Endothelial cell (in vitro differentiated cells): Measurements from ENCODE around the gene COL5A1. TPM values are rescaled to one million over a fixed set of nuclear protein-coding genes. Genes with fewer than 3 reads are reported as not detected.

Experiments
- DNase-seq: peaks from one replicate; pipeline ENCODE4 v3.0.0; 2021; ENCODE audit warnings: low spot score
- H3K27ac Mint-ChIP-seq: one replicate; pipeline ENCODE4 v1.8.0; 2021; ENCODE audit warnings: mixed read lengths, inconsistent platforms; ENCODE audit not compliant: unreplicated experiment
- H3K27me3 Mint-ChIP-seq: one replicate; pipeline ENCODE4 v1.8.0; 2021; ENCODE audit warnings: mild to moderate bottlenecking, moderate library complexity, mixed read lengths, inconsistent platforms; ENCODE audit not compliant: unreplicated experiment
- H3K36me3 Mint-ChIP-seq: one replicate; pipeline ENCODE4 v1.8.0; 2021; ENCODE audit warnings: mild to moderate bottlenecking, low read depth, mixed read lengths, inconsistent platforms; ENCODE audit not compliant: unreplicated experiment
- H3K4me1 Mint-ChIP-seq: one replicate; pipeline ENCODE4 v1.8.0; 2021; ENCODE audit warnings: mild to moderate bottlenecking, mixed read lengths, inconsistent platforms; ENCODE audit not compliant: unreplicated experiment
- H3K4me3 Mint-ChIP-seq: one replicate; pipeline ENCODE4 v1.8.0; 2021; ENCODE audit warnings: mild to moderate bottlenecking, mixed read lengths, inconsistent platforms; ENCODE audit not compliant: unreplicated experiment
- H3K9me3 Mint-ChIP-seq: one replicate; pipeline ENCODE4 v1.8.0; 2021; ENCODE audit warnings: mixed read lengths, inconsistent platforms; ENCODE audit not compliant: unreplicated experiment
- CTCF ChIP-seq: fragments of 200-600 bp; sonication (generic); IDR thresholded peaks from one replicate; pipeline ENCODE4 v1.5.0; 2021; ENCODE audit warnings: antibody characterized with exemption; ENCODE audit not compliant: unreplicated experiment
- total RNA-seq: library from RNA; stranded (reverse); fragmentation: NEBNext Ultra II Directional; extraction: Animal tissue kit (Norgen Biotek cat#: 25700); gene quantifications from one replicate; pipeline ENCODE4 v1.2.1, GENCODE V29; 2021; ENCODE audit not compliant: unreplicated experiment

COL5A1 gene
- total RNA-seq, 1 donor from 2014 or later, result 24.3 TPM

- Mint-ChIP-seq H3K4me1 (no peaks in the 10 kb centered on the region), H3K27me3 (peaks cover 7% of the 10 kb centered on the region), H3K36me3 (no peaks in the 10 kb centered on the region), H3K9me3 (no peaks in the 10 kb centered on the region), H3K27ac (no peak overlapping the region), H3K4me3 (no peak overlapping the region)
- no peak for DNase-seq
- TF ChIP-seq CTCF, result no peak
Observed at GRCh38 chr9:134818000-134818568, 176.5 kb downstream of the COL5A1 start.

- Mint-ChIP-seq H3K36me3 (no peaks in the 10 kb centered on the region), H3K4me3 (no peak overlapping the region), H3K27ac (no peak overlapping the region), H3K27me3 (peaks cover 5% of the 10 kb centered on the region), H3K4me1 (no peaks in the 10 kb centered on the region), H3K9me3 (no peaks in the 10 kb centered on the region)
- DNase-seq, result no peak
- TF ChIP-seq CTCF, result no peak
Observed at GRCh38 chr9:134818591-134818990, 177.0 kb downstream of the COL5A1 start.

GRCh38 chr9:134820901-134821300 is 179.3 kb downstream of the COL5A1 start:
- no peak for DNase-seq
- no peaks in the 10 kb centered on the region for H3K4me1 Mint-ChIP-seq
- no peak overlapping the region for H3K27ac Mint-ChIP-seq
- no peaks in the 10 kb centered on the region for H3K36me3 Mint-ChIP-seq
- TF ChIP-seq CTCF, result no peak
- no peaks in the 10 kb centered on the region for H3K9me3 Mint-ChIP-seq
- peaks cover 6% of the 10 kb centered on the region for H3K27me3 Mint-ChIP-seq
- H3K4me3 Mint-ChIP-seq, result no peak overlapping the region

- no peak overlapping the region for H3K27ac Mint-ChIP-seq
- no peaks in the 10 kb centered on the region for H3K4me1 Mint-ChIP-seq
- no peak overlapping the region for H3K4me3 Mint-ChIP-seq
- TF ChIP-seq CTCF, result no peak
- peaks cover 6% of the 10 kb centered on the region for H3K27me3 Mint-ChIP-seq
- no peak for DNase-seq
- no peaks in the 10 kb centered on the region for H3K9me3 Mint-ChIP-seq
- H3K36me3 Mint-ChIP-seq, result no peaks in the 10 kb centered on the region
Observed at GRCh38 chr9:134822541-134822940, 180.9 kb downstream of the COL5A1 start.

GRCh38 chr9:134823623-134824022 is 182.0 kb downstream of the COL5A1 start:
- no peaks in the 10 kb centered on the region for H3K36me3 Mint-ChIP-seq
- no peak for DNase-seq
- H3K27me3 Mint-ChIP-seq, result peaks cover 6% of the 10 kb centered on the region
- H3K9me3 Mint-ChIP-seq, result no peaks in the 10 kb centered on the region
- no peak overlapping the region for H3K4me3 Mint-ChIP-seq
- TF ChIP-seq CTCF, result no peak
- no peaks in the 10 kb centered on the region for H3K4me1 Mint-ChIP-seq
- no peak overlapping the region for H3K27ac Mint-ChIP-seq
